HG02840 (cell line): ENCODE measurements around the gene SAGE1.
"Not testable (repeated sequence)": the region's sequence is repeated elsewhere in the genome, so short reads cannot be mapped to it uniquely, and the experiment has no call there.

Experiments used
- ATAC-seq: cut with Tn5 transposase; IDR thresholded peaks from one replicate; pipeline ENCODE4 v1.9.1; 2021; ENCODE audit warnings: mild to moderate bottlenecking, moderate library complexity, moderate number of reproducible peaks; ENCODE audit not compliant: unreplicated experiment, low FRiP score

The SAGE1 gene, protein sequence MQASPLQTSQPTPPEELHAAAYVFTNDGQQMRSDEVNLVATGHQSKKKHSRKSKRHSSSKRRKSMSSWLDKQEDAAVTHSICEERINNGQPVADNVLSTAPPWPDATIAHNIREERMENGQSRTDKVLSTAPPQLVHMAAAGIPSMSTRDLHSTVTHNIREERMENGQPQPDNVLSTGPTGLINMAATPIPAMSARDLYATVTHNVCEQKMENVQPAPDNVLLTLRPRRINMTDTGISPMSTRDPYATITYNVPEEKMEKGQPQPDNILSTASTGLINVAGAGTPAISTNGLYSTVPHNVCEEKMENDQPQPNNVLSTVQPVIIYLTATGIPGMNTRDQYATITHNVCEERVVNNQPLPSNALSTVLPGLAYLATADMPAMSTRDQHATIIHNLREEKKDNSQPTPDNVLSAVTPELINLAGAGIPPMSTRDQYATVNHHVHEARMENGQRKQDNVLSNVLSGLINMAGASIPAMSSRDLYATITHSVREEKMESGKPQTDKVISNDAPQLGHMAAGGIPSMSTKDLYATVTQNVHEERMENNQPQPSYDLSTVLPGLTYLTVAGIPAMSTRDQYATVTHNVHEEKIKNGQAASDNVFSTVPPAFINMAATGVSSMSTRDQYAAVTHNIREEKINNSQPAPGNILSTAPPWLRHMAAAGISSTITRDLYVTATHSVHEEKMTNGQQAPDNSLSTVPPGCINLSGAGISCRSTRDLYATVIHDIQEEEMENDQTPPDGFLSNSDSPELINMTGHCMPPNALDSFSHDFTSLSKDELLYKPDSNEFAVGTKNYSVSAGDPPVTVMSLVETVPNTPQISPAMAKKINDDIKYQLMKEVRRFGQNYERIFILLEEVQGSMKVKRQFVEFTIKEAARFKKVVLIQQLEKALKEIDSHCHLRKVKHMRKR

DNA sequence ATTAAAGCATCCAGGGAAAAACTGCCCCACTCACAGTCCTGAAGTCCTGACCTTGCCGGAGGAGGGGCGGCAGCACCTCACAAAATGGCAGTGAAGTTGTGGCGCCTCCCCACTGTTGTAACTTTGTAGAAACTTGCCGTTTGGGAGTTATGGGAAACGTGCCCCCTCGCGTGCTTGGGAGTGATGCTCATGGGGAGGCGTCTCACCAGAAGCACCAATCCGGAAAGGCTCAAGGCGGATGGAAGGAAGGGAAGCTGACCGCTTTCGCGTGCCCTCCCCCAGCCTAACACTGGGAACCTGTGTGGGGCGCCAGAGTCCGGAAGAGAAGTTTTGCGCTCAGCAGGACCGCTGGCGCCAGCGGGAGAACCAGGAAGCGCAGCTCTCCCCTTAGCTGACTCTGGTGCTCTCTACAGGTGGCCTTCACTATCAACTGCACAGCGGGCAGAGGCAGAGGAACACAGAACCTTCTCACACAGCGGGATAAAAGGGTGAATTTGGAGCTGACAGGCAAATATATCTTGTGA, at the start of gene SAGE1, which contains the start of gene CT45A10:
Gene SAGE1, plus strand, starts transcription at position 423 of the 524 bp plus-strand sequence. CDS start 2,527 bp downstream, outside the sequence.
Gene CT45A10, minus strand, starts transcription at position 151 of the 524 bp plus-strand sequence. CDS start 8,100 bp downstream, outside the sequence.
- no peak for ATAC-seq

DNA sequence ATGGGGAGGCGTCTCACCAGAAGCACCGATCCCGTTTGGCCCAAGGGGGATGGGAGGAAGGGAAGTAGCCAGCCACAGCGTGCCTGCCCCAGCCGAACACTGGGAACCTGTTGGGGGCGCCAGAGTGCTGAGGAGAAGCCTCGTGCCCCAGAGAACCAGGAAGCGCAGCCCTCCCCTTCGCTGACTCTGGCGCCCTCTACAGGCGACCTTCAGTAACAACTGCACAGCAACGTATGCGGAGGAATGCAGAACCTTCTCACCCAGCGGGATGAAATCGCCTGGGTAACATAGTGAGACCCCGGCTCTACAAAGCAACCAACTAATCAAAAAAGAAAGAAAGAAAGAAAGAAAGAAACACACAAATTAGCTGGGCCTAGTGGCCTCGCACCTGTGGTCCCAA, 39.1 kb upstream of the SAGE1 start, which contains the start of gene CT45A8:
Gene CT45A8, minus strand, starts transcription at position 101 of the 400 bp plus-strand sequence. CDS start 3,755 bp downstream, outside the sequence.
- not testable (repeated sequence) for ATAC-seq

DNA sequence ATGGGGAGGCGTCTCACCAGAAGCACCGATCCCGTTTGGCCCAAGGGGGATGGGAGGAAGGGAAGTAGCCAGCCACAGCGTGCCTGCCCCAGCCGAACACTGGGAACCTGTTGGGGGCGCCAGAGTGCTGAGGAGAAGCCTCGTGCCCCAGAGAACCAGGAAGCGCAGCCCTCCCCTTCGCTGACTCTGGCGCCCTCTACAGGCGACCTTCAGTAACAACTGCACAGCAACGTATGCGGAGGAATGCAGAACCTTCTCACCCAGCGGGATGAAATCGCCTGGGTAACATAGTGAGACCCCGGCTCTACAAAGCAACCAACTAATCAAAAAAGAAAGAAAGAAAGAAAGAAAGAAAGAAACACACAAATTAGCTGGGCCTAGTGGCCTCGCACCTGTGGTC, 21.8 kb upstream of the SAGE1 start, which contains the start of gene CT45A9:
Gene CT45A9, minus strand, starts transcription at position 101 of the 400 bp plus-strand sequence. CDS start 3,751 bp downstream, outside the sequence.
- not testable (repeated sequence) for ATAC-seq

DNA sequence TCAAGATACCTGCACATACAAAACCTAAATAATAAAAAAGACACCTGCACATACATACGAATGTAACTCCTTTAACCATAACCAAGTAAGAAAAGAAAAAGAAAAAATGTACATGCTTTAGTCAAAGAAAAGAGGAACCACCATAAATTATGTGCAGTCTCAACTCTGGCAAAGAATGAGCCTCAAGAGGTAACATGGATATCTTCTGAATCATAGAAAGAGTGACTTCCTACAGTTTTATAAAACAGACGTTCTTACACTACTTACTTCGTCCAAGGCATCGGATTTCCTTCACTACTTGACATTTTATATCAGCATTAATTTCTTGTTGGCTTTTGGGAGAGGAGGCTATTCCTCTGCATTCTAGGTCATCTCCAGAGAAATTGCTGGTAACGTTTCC, 10.8 kb upstream of the SAGE1 start:
- not testable (repeated sequence) for ATAC-seq

DNA sequence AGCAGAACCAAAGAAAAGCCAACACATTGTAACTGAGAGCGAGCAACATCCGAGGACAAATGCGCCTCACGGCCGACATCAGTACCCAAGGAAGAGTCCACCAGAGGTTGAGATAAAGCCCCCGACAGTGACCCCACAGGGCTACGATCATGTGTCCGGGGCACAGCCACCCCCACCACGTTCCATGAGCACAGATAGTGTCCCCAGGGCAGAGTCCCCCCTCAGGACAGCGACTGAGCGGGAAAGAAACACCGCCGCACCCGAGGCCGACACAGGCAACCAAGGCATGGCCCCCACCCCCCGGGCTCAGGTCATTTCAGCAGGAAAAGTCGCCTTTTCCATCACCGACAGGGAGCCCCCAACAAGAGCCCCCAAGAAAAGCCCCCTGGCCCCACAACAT, 5.3 kb upstream of the SAGE1 start:
- ATAC-seq: not testable (repeated sequence)

DNA sequence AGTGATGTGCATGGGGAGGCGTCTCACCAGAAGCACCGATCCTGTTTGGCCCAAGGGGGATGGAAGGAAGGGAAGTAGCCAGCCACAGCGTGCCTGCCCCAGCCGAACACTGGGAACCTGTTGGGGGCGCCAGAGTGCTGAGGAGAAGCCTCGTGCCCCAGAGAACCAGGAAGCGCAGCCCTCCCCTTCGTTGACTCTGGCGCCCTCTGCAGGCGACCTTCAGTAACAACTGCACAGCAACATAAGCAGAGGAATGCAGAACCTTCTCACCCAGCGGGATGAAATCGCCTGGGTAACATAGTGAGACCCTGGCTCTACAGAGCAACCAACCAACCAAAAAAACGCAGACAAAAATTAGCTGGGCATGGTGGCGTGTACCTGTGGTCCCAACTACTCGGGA, 4.5 kb upstream of the SAGE1 start:
- ATAC-seq: not testable (repeated sequence)

DNA sequence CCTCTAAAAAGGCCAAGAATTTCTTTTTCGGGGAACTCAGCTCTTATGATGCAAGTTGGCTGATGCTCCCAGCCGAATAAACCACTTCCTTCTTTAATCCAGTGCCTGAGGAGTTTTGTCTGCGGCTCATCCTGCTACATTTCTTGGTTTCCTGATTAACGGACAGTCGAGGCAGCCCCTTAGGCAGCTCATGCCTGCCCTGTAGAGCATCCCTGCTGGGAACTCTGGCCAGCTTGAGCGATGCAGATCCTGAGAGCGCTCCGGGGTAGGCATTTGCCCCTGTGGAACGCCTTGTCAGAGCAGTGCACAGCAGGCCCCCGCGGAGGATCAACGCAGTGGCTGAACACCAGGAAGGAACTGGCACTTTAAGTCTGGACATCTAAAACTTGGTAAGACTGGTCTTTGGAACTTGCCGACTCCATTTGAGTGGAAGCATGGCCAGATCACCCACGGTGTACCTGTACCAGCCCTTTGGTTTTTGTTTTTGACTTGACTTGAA, 3.4 kb upstream of the SAGE1 start:
- no peak for ATAC-seq

DNA sequence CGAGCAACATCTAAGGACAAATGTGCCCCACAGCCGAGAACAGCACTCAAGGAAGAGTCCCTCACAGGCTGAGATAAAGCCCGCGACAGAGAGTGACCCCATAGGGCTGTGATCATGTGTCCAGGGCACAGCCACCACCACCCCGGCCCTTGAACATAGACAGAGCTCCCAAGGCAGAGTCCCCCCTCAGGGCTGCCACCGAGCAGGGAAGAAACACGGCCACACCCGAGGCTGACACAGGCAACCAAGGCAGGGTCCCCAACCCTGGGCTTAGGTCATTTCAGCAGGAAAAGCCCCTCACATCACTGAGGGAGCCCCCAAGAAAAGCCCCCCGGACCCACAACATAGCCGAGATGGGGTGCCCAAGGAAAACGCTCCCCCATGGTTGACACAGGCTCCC, 735 bp upstream of the SAGE1 start:
- ATAC-seq: no peak

DNA sequence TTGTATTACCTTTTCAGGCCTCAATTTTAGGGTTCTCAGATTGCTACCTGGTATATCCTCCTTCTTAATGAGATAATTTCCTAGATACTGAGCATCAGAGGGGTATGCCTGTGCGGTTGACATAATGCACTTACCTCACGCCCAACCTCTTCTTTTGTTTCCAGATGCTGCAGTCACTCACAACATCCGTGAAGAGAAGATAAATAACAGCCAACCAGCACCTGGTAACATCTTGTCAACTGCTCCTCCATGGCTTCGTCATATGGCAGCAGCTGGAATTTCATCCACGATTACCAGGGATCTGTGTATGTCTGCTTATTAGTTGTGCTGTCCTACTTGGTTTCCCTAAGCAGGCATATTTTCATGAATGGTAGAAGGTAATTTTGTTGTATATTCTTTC, 16.7 kb downstream of the SAGE1 start:
- no peak for ATAC-seq

DNA sequence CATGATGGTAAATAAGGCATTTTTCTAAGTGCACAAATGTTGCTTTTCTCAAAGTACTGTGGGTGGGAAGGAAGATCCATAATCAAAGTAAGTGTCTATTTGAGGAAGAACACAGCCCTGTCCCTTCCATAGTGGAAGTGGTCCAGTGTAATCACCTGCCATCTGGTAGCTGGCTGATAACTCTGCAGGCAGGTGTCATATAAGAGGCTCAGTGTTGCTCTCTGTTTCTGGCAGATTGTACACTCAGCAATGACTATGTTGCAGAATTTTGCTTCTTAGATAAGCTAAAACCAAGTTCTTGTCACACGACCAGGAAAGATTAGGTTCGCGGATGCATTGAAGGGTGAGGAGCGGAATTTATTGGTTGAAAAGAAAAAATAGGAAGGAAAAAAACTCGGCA, 20.9 kb downstream of the SAGE1 start:
- ATAC-seq: no peak

DNA sequence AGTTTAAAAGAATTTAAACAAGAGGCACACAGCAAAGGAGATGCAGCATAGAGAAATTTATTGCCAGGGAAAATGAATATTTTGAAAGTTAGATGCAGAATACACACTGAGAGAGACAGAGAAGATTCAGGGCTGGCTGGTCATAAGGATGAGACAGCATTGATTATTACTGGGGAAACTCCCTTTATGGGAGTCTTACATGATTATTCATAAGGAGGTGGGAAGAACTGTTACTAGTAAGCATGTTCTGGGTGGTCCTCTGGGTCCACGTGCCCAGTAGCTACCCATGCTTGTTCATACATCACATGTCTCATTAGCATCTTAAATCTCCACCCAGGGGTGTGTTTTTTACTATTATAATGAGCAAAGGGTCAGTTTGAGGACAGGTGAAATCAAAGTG, 27.0 kb downstream of the SAGE1 start:
- not testable (repeated sequence) for ATAC-seq

DNA sequence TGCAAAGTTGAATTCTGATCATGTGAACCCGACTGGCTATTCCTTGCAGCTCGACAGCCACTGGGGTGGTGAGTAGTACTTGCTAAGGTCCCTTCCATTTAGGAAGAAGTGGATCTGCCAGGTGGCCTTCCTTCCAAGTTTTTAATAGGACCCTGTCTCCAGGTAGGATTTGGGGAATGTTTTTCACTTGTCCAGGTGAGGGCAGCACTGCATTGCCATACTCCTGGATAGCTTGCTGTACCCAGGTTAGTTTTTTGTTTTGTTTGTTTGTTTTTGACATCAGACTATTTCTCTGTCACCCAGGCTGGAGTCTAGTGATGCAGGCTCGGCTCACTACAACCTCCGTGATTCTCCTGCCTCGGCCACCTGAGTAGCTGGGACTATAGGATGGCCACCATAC, 29.8 kb downstream of the SAGE1 start:
- ATAC-seq: no peak

DNA sequence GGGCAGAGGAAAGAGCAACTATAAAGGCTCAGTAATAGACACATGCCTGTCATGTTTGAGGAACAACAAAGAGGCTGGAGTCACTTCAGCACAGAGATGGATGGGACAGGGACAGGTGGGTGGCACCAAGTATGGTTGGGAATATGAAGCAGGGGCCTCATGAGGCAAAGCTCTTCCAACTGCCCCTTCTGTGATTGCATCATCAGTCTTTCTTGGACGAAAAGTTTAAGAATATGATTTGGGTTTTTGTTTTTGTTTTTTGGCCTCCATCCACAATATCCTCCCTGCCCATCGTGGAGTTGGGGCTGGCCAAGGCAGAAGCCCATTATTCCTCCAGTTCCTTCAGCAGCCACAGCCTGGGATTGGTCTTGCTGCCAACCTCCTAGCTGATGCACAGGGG, 34.4 kb downstream of the SAGE1 start:
- no peak for ATAC-seq

DNA sequence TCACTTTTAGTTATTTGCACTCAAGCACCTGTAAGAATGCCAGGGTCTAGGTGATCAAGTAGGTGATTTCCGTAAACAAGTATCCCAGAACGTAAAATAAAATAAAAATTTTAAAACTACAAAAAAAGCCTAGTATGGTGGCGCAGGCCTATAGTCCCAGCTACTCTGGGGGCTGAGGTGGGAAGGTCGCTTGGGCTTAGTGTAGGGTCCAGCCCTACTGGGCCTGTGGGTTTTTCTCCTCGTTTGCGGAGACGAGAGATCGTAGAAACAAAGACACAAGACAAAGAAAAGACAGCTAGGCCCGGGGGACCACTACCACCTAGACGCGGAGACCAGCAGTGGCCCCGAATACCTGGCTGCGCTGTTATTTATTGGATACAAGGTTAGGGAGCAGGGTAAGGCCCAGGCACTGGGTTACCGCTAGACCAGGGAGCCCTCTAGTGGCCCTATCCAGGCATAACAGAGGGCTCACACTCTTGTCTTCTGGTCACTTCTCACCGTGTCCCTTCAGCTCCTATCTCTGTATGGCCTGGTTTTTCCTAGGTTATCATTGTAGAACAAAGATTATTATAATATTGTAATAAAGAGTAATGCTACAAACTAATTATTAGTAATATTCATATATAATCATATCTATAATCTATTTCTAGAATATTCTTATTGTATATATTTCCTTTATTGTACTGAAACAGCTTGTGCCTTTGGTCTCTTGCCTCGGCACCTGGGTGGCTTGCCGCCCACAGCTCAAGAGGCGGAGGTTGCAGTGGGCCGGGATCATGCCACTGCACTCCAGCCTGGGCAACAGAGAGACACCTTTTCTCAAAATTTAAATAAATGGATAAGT, 38.4 kb downstream of the SAGE1 start:
- no peak for ATAC-seq

DNA sequence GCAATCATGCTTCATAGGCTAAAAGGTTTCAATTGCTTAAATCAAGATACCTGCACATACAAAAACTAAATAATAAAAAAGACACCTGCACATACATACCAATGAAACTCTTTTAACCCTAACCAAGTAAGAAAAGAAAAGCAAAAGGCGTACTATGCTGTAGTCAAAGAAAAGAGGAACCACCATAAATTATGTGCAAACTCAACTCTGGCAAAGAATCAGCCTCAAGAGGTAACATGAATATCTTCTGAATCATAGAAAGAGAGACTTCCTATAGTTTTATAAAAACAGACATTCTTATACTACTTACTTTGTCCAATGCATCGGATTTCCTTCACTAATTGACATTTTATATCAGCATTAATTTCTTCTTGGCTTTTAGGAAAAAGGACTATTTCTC, 51.0 kb downstream of the SAGE1 start:
- ATAC-seq: no peak

DNA sequence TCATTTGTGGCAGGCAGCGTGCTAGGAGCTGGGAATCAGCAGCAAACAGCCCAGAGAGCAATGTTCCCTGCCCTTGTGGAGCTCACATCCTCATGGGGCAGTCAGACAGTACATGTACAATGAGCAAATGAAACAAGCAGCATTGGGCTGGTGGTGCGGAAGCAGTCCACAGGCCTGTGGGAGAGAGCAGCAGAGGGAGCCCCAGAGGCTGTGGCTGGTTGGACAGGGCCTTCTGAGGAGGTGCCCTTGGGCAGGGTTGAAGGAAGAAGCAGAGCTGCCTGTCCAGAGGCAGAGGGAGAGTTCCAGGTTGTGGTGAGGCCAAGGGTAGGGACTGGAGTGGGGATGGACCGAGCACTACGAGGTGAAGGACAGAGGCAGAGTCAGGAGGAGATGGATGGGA, 57.8 kb downstream of the SAGE1 start:
- ATAC-seq: no peak
